H1 (cell line): ENCODE measurements around the gene NTN1. TPM values are rescaled to one million over a fixed set of nuclear protein-coding genes. Genes with fewer than 3 reads are reported as not detected.

Experiments used
- CTCF ChIA-PET: fragments of 300-600 bp; sonication (Branson Sonifier 250); formaldehyde crosslinking; loops from one replicate; lab custom pipeline; 2021; ENCODE audit not compliant: partially characterized antibody; lab: Charles Lee
- POLR2A ChIA-PET: fragments of 300-600 bp; sonication (Branson Sonifier 250); formaldehyde crosslinking; loops from one replicate; lab custom pipeline; 2021; ENCODE audit warnings: inconsistent platforms; ENCODE audit not compliant: partially characterized antibody; lab: Charles Lee
- DNase-seq, 2 experiments: peaks; one replicate each; pipeline versions ENCODE4 v3.0.0 to v3.0.0-alpha.2; 2010 to 2022; ENCODE audit warnings: low spot score in 2 of 2, low read depth in 1 of 2, mixed read lengths in 1 of 2
- FAIRE-seq: peaks from 2 replicates; lab custom pipeline; 2011; peaks lifted over from hg19 to GRCh38; lab: Jason Lieb, UNC
- H2AFZ ChIP-seq: 2 replicates; pipeline ENCODE4 v1.8.1; 2012; ENCODE audit warnings: low read length, inconsistent platforms
- H2AK5ac ChIP-seq: 2 replicates; pipeline ENCODE4 v1.6.1; 2013; ENCODE audit warnings: low read depth, low read length
- H2BK120ac ChIP-seq: replicated peaks from 2 replicates; pipeline ENCODE3; 2013; ENCODE audit warnings: low read depth, low read length, inconsistent platforms
- H2BK12ac ChIP-seq: 2 replicates; pipeline ENCODE4 v1.6.1; 2013; ENCODE audit warnings: low read depth, low read length
- H2BK15ac ChIP-seq: 2 replicates; pipeline ENCODE4 v1.6.1; 2013; ENCODE audit warnings: low read length
- H2BK20ac ChIP-seq: 2 replicates; pipeline ENCODE4 v1.6.1; 2013; ENCODE audit warnings: low read length
- H2BK5ac ChIP-seq: 2 replicates; pipeline ENCODE4 v1.6.1; 2013; ENCODE audit warnings: low read depth, low read length
- H3K14ac ChIP-seq: 2 replicates; pipeline ENCODE4 v1.6.1; 2013; ENCODE audit warnings: inconsistent platforms; ENCODE audit not compliant: insufficient read length
- H3K18ac ChIP-seq: 2 replicates; pipeline ENCODE4 v1.6.1; 2013; ENCODE audit warnings: low read length; ENCODE audit errors: extremely low read depth
- H3K23ac ChIP-seq: 2 replicates; pipeline ENCODE4 v1.6.1; 2013; ENCODE audit warnings: inconsistent platforms; ENCODE audit not compliant: insufficient read length
- H3K23me2 ChIP-seq: 2 replicates; pipeline ENCODE4 v1.6.1; 2013; ENCODE audit warnings: low read depth, low read length
- H3K27ac ChIP-seq: 2 replicates; pipeline ENCODE4 v1.6.1; 2011; ENCODE audit warnings: low read depth, low read length, inconsistent platforms
- H3K27me3 ChIP-seq, 4 experiments: replicated peaks in 1 of 4; 1 replicate in 1 of 4; 2 replicates in 3 of 4; pipeline versions ENCODE4 v1.6.1 to v1.8.1; 2011 to 2013; ENCODE audit warnings: low read length in 3 of 4, mild to moderate bottlenecking in 3 of 4, inconsistent platforms in 2 of 4, mixed read lengths in 2 of 4, moderate library complexity in 1 of 4; ENCODE audit not compliant: control insufficient read depth in 3 of 4, insufficient read depth in 3 of 4; ENCODE audit errors: extremely low read depth in 1 of 4
- H3K36me3 ChIP-seq, 4 experiments: 2 replicates each; pipeline versions ENCODE4 v1.6.1 to v1.8.1; 2011 to 2013; ENCODE audit warnings: mild to moderate bottlenecking in 4 of 4, low read length in 3 of 4, moderate library complexity in 2 of 4, control low read depth in 1 of 4, inconsistent platforms in 1 of 4; ENCODE audit not compliant: insufficient read depth in 4 of 4, control insufficient read depth in 2 of 4
- H3K4ac ChIP-seq: replicated peaks from 2 replicates; pipeline ENCODE3; 2013; ENCODE audit warnings: low read length, low read depth, mixed read lengths, inconsistent platforms; ENCODE audit not compliant: insufficient read length
- H3K4me1 ChIP-seq, 4 experiments: replicated peaks in 1 of 4; 1 replicate in 1 of 4; 2 replicates in 3 of 4; pipeline versions ENCODE4 v1.6.1 to v1.8.1; 2011 to 2013; ENCODE audit warnings: low read length in 3 of 4, inconsistent platforms in 2 of 4, mixed read lengths in 1 of 4; ENCODE audit not compliant: insufficient read depth in 4 of 4, control insufficient read depth in 3 of 4
- H3K4me2 ChIP-seq, 2 experiments: 2 replicates each; pipeline versions ENCODE4 v1.6.1 to v1.8.1; 2011 to 2013; ENCODE audit warnings: low read depth in 2 of 2, low read length in 2 of 2, control low read depth in 1 of 2, inconsistent platforms in 1 of 2, mild to moderate bottlenecking in 1 of 2; ENCODE audit not compliant: insufficient read depth in 1 of 2
- H3K4me3 ChIP-seq, 4 experiments: fragments of 200-600, 300-600 bp in 1 of 4; sonication (generic), shearing (Covaris generic), sonication (Bioruptor Twin) in 1 of 4; 2 replicates each; pipeline versions ENCODE4 v1.5.1 to v1.8.1; 2011 to 2016; ENCODE audit warnings: low read length in 4 of 4, low read depth in 3 of 4, control low read depth in 2 of 4, inconsistent platforms in 2 of 4, mild to moderate bottlenecking in 2 of 4, mixed read lengths in 1 of 4, moderate library complexity in 1 of 4; ENCODE audit not compliant: insufficient read depth in 2 of 4; ENCODE audit errors: extremely low read depth in 1 of 4
- H3K56ac ChIP-seq: replicated peaks from 2 replicates; pipeline ENCODE3; 2013; ENCODE audit warnings: low read depth, mild to moderate bottlenecking, mixed read lengths, low read length, inconsistent platforms; ENCODE audit not compliant: insufficient read length
- H3K79me1 ChIP-seq: 2 replicates; pipeline ENCODE4 v1.6.1; 2013; ENCODE audit warnings: low read depth, low read length, control low read depth
- H3K79me2 ChIP-seq, 2 experiments: 2 replicates each; pipeline versions ENCODE4 v1.6.1 to v1.8.1; 2012 to 2013; ENCODE audit warnings: low read length in 2 of 2, mild to moderate bottlenecking in 2 of 2, inconsistent platforms in 1 of 2; ENCODE audit not compliant: insufficient read depth in 2 of 2, control insufficient read depth in 1 of 2
- H3K9ac ChIP-seq, 4 experiments: replicated peaks in 1 of 4; 1 replicate in 1 of 4; 2 replicates in 3 of 4; pipeline versions ENCODE4 v1.6.1 to v1.8.1; 2011 to 2013; ENCODE audit warnings: low read depth in 3 of 4, low read length in 3 of 4, control low read depth in 2 of 4, mild to moderate bottlenecking in 2 of 4, moderate library complexity in 2 of 4, inconsistent platforms in 1 of 4; ENCODE audit errors: extremely low read depth in 1 of 4
- H3K9me3 ChIP-seq, 2 experiments: 2 replicates each; pipeline versions ENCODE4 v1.6.1 to v1.8.1; 2012 to 2013; ENCODE audit warnings: mild to moderate bottlenecking in 2 of 2, moderate library complexity in 2 of 2, control low read depth in 1 of 2, inconsistent platforms in 1 of 2, low read depth in 1 of 2, low read length in 1 of 2, mixed read lengths in 1 of 2; ENCODE audit not compliant: insufficient read depth in 2 of 2
- H4K20me1 ChIP-seq, 2 experiments: replicated peaks in 1 of 2; 2 replicates each; pipeline versions ENCODE3 to v1.8.1; 2011 to 2013; ENCODE audit warnings: inconsistent platforms in 2 of 2, low read length in 2 of 2, mild to moderate bottlenecking in 1 of 2; ENCODE audit not compliant: insufficient read depth in 2 of 2, control insufficient read depth in 1 of 2
- H4K5ac ChIP-seq: 2 replicates; pipeline ENCODE4 v1.6.1; 2013; ENCODE audit warnings: low read length, low read depth, mixed read lengths, inconsistent platforms; ENCODE audit not compliant: insufficient read length
- H4K8ac ChIP-seq: 2 replicates; pipeline ENCODE4 v1.8.0; 2013; ENCODE audit warnings: mild to moderate bottlenecking, moderate library complexity, low read length, inconsistent platforms; ENCODE audit not compliant: insufficient read depth; ENCODE audit errors: extremely low read depth
- H4K91ac ChIP-seq: replicated peaks from 2 replicates; pipeline ENCODE3; 2013; ENCODE audit warnings: low read length, mixed read lengths, inconsistent platforms; ENCODE audit not compliant: insufficient read length
- BRCA1 ChIP-seq: IDR thresholded peaks from 2 replicates; pipeline ENCODE4 v1.6.1; 2012; ENCODE audit warnings: low read depth, low read length, improper control_type of control experiment
- CREB1 ChIP-seq: IDR thresholded peaks from 2 replicates; pipeline ENCODE4 v1.6.1; 2012; ENCODE audit warnings: inconsistent platforms
- CTCF ChIP-seq, 3 experiments: IDR thresholded peaks; 1 replicate in 2 of 3; 2 replicates in 1 of 3; pipeline versions ENCODE4 v1.5.1 to v1.6.1; 2011; ENCODE audit warnings: low read length in 3 of 3, mild to moderate bottlenecking in 3 of 3, inconsistent platforms in 2 of 3, low read depth in 1 of 3, moderate library complexity in 1 of 3; ENCODE audit not compliant: insufficient read depth in 1 of 3; ENCODE audit errors: control extremely low read depth in 1 of 3
- JUND ChIP-seq: IDR thresholded peaks from 2 replicates; pipeline ENCODE4 v1.6.1; 2011; ENCODE audit warnings: mild to moderate bottlenecking, improper control_type of control experiment, low read length
- KDM5A ChIP-seq: fragments of 200-600 bp; IDR thresholded peaks from 2 replicates; pipeline ENCODE4 v1.7.1; 2012; ENCODE audit warnings: mild to moderate bottlenecking, low read length, inconsistent platforms, mixed read lengths
- MAX ChIP-seq: IDR thresholded peaks from 2 replicates; pipeline ENCODE4 v1.6.1; 2012; ENCODE audit warnings: inconsistent platforms
- NANOG ChIP-seq: IDR thresholded peaks from 2 replicates; pipeline ENCODE4 v1.6.1; 2011; ENCODE audit warnings: low read length, low read depth, mild to moderate bottlenecking, inconsistent platforms; ENCODE audit not compliant: insufficient read depth, poor library complexity, severe bottlenecking
- NRF1 ChIP-seq: IDR thresholded peaks from 2 replicates; pipeline ENCODE4 v1.6.1; 2011; ENCODE audit warnings: mild to moderate bottlenecking, low read depth, low read length, improper control_type of control experiment
- RAD21 ChIP-seq, 2 experiments: IDR thresholded peaks in 1 of 2; conservative IDR thresholded peaks in 1 of 2; 2 replicates each; pipeline ENCODE4 v1.6.1; 2011; ENCODE audit warnings: low read depth in 2 of 2, low read length in 2 of 2, improper control_type of control experiment in 1 of 2, inconsistent platforms in 1 of 2, mild to moderate bottlenecking in 1 of 2, moderate library complexity in 1 of 2
- RXRA ChIP-seq: IDR thresholded peaks from 2 replicates; pipeline ENCODE4 v1.6.1; 2011; ENCODE audit warnings: low read depth, mild to moderate bottlenecking, low read length, moderate library complexity; ENCODE audit not compliant: insufficient read depth
- SIRT6 ChIP-seq: IDR thresholded peaks from one replicate; pipeline ENCODE4 v1.7.1; 2012; ENCODE audit warnings: low read length, inconsistent platforms
- WGBS, 2 experiments: shearing (Covaris generic) in 1 of 2; methylation state at CpG; one replicate each; pipeline versions ENCODE4 v1.1.6 to v1.1.7; 2013 to 2015; ENCODE audit warnings: low lambda C conversion rate in 2 of 2, mixed read lengths in 2 of 2, inconsistent platforms in 1 of 2, low coverage in 1 of 2, missing lambda C conversion rate in 1 of 2; ENCODE audit not compliant: insufficient replicate concordance in 2 of 2, insufficient coverage in 1 of 2, insufficient read length in 1 of 2; ENCODE audit errors: extremely low coverage in 1 of 2, missing lambda C conversion rate in 1 of 2; 5-methylcytosine and 5-hydroxymethylcytosine counted together
- polyA plus RNA-seq, 7 experiments: library from polyadenylated mRNA; depleted of rRNA in 3 of 7; stranded (reverse) in 5 of 7; unstranded in 2 of 7; fragments of >200 nt in 5 of 7; fragments of 200-250 nt in 2 of 7; gene quantifications; 1 replicate in 5 of 7; 2 replicates in 1 of 7; 4 replicates in 1 of 7; pipeline versions ENCODE4 v1.2.1 to v1.2.3, GENCODE V29; 2011 to 2013; ENCODE audit warnings: missing spikeins in 2 of 7, mixed read lengths in 2 of 7
- total RNA-seq: library from RNA; stranded (reverse); fragmentation: NEBNext Ultra II Directional; extraction: Animal tissue kit (Norgen Biotek cat#: 25700); gene quantifications from 2 replicates; pipeline ENCODE4 v1.2.1, GENCODE V29; 2021

The NTN1 gene
- total and polyA plus RNA-seq, 2 of the 8 experiments (the other 6 are each of a cell fraction or from before 2014, with no cell fraction given) = 2.0 to 2.3 TPM

GRCh38 chr17:9120471-9120870, 99.2 kb downstream of the NTN1 start:
- H4K8ac ChIP-seq = no peak overlapping the region
- H3K79me2 ChIP-seq = no peaks in the 10 kb centered on the region
- no peak overlapping the region for H3K4me3 ChIP-seq
- H3K79me1 ChIP-seq = no peaks in the 10 kb centered on the region
- H3K4me1 ChIP-seq = peaks cover 8 to 20% (median 11%) of the 10 kb centered on the region in 4 experiments
- peaks cover 0 to 2% (median 0%) of the 10 kb centered on the region in 4 experiments; a peak in 3 of 7 replicates for H3K27me3 ChIP-seq
- H3K14ac ChIP-seq = no peak overlapping the region
- no peaks in the 10 kb centered on the region for H4K20me1 ChIP-seq
- H4K5ac ChIP-seq = no peak overlapping the region
- no peak overlapping the region for H2BK5ac ChIP-seq
- H2BK20ac ChIP-seq = no peak overlapping the region
- no peak overlapping the region for H3K23ac ChIP-seq
- H3K4ac ChIP-seq = no peak overlapping the region
- H4K91ac ChIP-seq = no peak overlapping the region
- whole genome bisulfite sequencing, 2 experiments = 49% methylated on average over 4 of the region's 5 CpGs; no CpG with 5 or more reads in 1 of the 2 experiments
- DNase-seq = peak in 1 of 2 experiments; percentile 65
- FAIRE-seq = no peak
- H3K9ac ChIP-seq = no peak overlapping the region
- CTCF ChIA-PET = interaction anchor here (1.1 to 2.6 kb wide), 9 partner anchors 13 to 122 kb away, joined by 3 to 11 read pairs (median 3); no protein-coding TSS in a partner anchor
- no peak overlapping the region for H3K27ac ChIP-seq
- TF ChIP-seq SIRT6 = no peak
- no peak for TF ChIP-seq NANOG
- peak; percentile 50 to 59 (median 56); a peak in 3 of 4 replicates for TF ChIP-seq CTCF (IDR thresholded peaks at IDR 0.05; ENCODE audit: control extremely low read depth in 1 of 3, insufficient read depth in 1 of 3, low read depth in 1 of 3, low read length in 3 of 3)
- no peak for TF ChIP-seq BRCA1
- TF ChIP-seq CREB1 = no peak
- peak; percentile 34 to 62; a peak in 3 of 4 replicates for TF ChIP-seq RAD21 (IDR thresholded peaks at IDR 0.05 in 1 of 2, conservative IDR thresholded peaks at IDR 0.05 in 1 of 2; ENCODE audit: low read depth in 2 of 2, low read length in 2 of 2)
- TF ChIP-seq MAX = no peak
- TF ChIP-seq NRF1 = no peak
- no peak for TF ChIP-seq RXRA
- no peak for TF ChIP-seq KDM5A
- TF ChIP-seq JUND = no peak
- H2BK15ac ChIP-seq = no peak overlapping the region
- no peak overlapping the region for H2BK120ac ChIP-seq
- peaks cover 0 to 4% of the 10 kb centered on the region in 2 experiments; a peak in 1 of 4 replicates for H3K9me3 ChIP-seq
- H2BK12ac ChIP-seq = no peak overlapping the region
- H3K36me3 ChIP-seq = no peaks in the 10 kb centered on the region
- H3K4me2 ChIP-seq = no peak overlapping the region
- no peak overlapping the region for H3K56ac ChIP-seq
- no peak overlapping the region for H3K18ac ChIP-seq
- no peaks in the 10 kb centered on the region for H3K23me2 ChIP-seq
- H2AK5ac ChIP-seq = no peak overlapping the region
- POLR2A ChIA-PET = no interaction called here
- H2AFZ ChIP-seq = no peak overlapping the region
